A549 (cell line): ENCODE results near the gene RAPSN. TPM values are rescaled to one million over a fixed set of nuclear protein-coding genes. Genes with fewer than 3 reads are reported as not detected.

Experiments used
- ATAC-seq, 2 experiments: fragments of 200-7000 bp in 1 of 2; fragments of >200 bp in 1 of 2; cut with Nextera tagmentation in 1 of 2; cut with Tn5 transposase in 1 of 2; 3 replicates each; pipeline versions ENCODE4 v1.8.0 to v1.9.1; 2018 to 2020; ENCODE audit warnings: mild to moderate bottlenecking in 1 of 2, moderate library complexity in 1 of 2
- CTCF ChIA-PET: fragments of 300-600 bp; sonication (Branson Sonifier 250); formaldehyde crosslinking; extraction: SDS; loops from one replicate; lab custom pipeline; 2021; ENCODE audit warnings: antibody characterized with exemption, inconsistent platforms; lab: Yijun Ruan, JAX
- POLR2A ChIA-PET: fragments of 350-600 bp; formaldehyde crosslinking; extraction: SDS; loops from one replicate; lab custom pipeline; 2021; ENCODE audit warnings: antibody characterized with exemption, inconsistent platforms; lab: Yijun Ruan, JAX
- DNase-seq, 2 experiments: peaks; one replicate each; pipeline versions ENCODE4 v3.0.0 to v3.0.0-alpha.2; 2011 to 2016; ENCODE audit warnings: low read depth in 1 of 2, low spot score in 1 of 2
- FAIRE-seq: peaks from 2 replicates; lab custom pipeline; 2011; peaks lifted over from hg19 to GRCh38; lab: Jason Lieb, UNC
- H3K27ac ChIP-seq, 2 experiments: fragments of >200 bp; sonication (Bioruptor Twin); formaldehyde crosslinking; 3 replicates each; pipeline ENCODE4 v1.5.1; 2016 to 2017
- H3K4me1 ChIP-seq: fragments of >200 bp; sonication (Bioruptor Twin); formaldehyde crosslinking; 3 replicates; pipeline ENCODE4 v1.6.1; 2016
- H3K4me2 ChIP-seq: fragments of >200 bp; sonication (Bioruptor Twin); formaldehyde crosslinking; 3 replicates; pipeline ENCODE4 v1.6.1; 2016
- H3K4me3 ChIP-seq: fragments of >200 bp; sonication (Bioruptor Twin); formaldehyde crosslinking; 3 replicates; pipeline ENCODE4 v1.5.1; 2016
- H3K9me3 ChIP-seq: fragments of >200 bp; sonication (Bioruptor Twin); formaldehyde crosslinking; 3 replicates; pipeline ENCODE4 v1.6.1; 2016
- ATOH8 ChIP-seq: fragments of 250-450 bp; sonication (Bioruptor Pico); IDR thresholded peaks from 2 replicates; pipeline ENCODE4 v1.5.0; 2020; ENCODE audit warnings: low read depth, mild to moderate bottlenecking, moderate library complexity
- BCL3 ChIP-seq: fragments of >200 bp; sonication (Bioruptor Twin); formaldehyde crosslinking; IDR thresholded peaks from 3 replicates; pipeline ENCODE4 v1.6.1; 2016
- CBX2 ChIP-seq: fragments of 200-600 bp; sonication (generic); IDR thresholded peaks from 2 replicates; pipeline ENCODE4 v1.6.1; 2016; ENCODE audit warnings: low read depth, mild to moderate bottlenecking, borderline replicate concordance
- CBX8 ChIP-seq: fragments of 200-600 bp; sonication (generic); IDR thresholded peaks from 2 replicates; pipeline ENCODE4 v1.6.1; 2016
- CEBPB ChIP-seq, 2 experiments: fragments of >200 bp in 1 of 2; sonication (Bioruptor Twin) in 1 of 2; formaldehyde crosslinking in 1 of 2; IDR thresholded peaks; 2 replicates each; pipeline ENCODE4 v1.6.1; 2012 to 2016
- CHD4 ChIP-seq: fragments of 200-600 bp; sonication (generic); IDR thresholded peaks from 2 replicates; pipeline ENCODE4 v1.6.1; 2016; ENCODE audit warnings: antibody characterized with exemption, mild to moderate bottlenecking, borderline replicate concordance
- E2F6 ChIP-seq: IDR thresholded peaks from 2 replicates; pipeline ENCODE4 v1.6.1; 2012; ENCODE audit warnings: low read depth, borderline replicate concordance
- EHMT2 ChIP-seq: fragments of 200-600 bp; sonication (generic); IDR thresholded peaks from 2 replicates; pipeline ENCODE4 v1.6.1; 2016; ENCODE audit warnings: antibody characterized with exemption, low read depth, mild to moderate bottlenecking, moderate library complexity
- FOSB ChIP-seq: fragments of 250-450 bp; sonication (Bioruptor Pico); IDR thresholded peaks from 2 replicates; pipeline ENCODE4 v1.5.0; 2020; ENCODE audit warnings: mild to moderate bottlenecking, moderate library complexity
- FOXS1 ChIP-seq: fragments of 250-450 bp; sonication (Bioruptor Pico); IDR thresholded peaks from 2 replicates; pipeline ENCODE4 v1.5.0; 2020; ENCODE audit warnings: mild to moderate bottlenecking, moderate library complexity
- HDAC2 ChIP-seq: fragments of 200-600 bp; sonication (generic); IDR thresholded peaks from 2 replicates; pipeline ENCODE4 v1.6.1; 2016
- HES2 ChIP-seq: fragments of >200 bp; sonication (Bioruptor Twin); formaldehyde crosslinking; IDR thresholded peaks from 2 replicates; pipeline ENCODE4 v1.6.1; 2016
- HEYL ChIP-seq: fragments of 250-450 bp; sonication (Bioruptor Pico); IDR thresholded peaks from 2 replicates; pipeline ENCODE4 v1.8.0; 2021; ENCODE audit warnings: mild to moderate bottlenecking, moderate library complexity
- HOXA7 ChIP-seq: fragments of 250-450 bp; sonication (Bioruptor Pico); IDR thresholded peaks from 2 replicates; pipeline ENCODE4 v1.5.0; 2020; ENCODE audit warnings: mild to moderate bottlenecking, moderate library complexity
- HOXB5 ChIP-seq: fragments of 250-450 bp; sonication (Bioruptor Pico); IDR thresholded peaks from 2 replicates; pipeline ENCODE4 v1.5.0; 2020; ENCODE audit warnings: mild to moderate bottlenecking, moderate library complexity
- JUN ChIP-seq, 2 experiments: fragments of >200 bp; sonication (Bioruptor Twin); formaldehyde crosslinking; IDR thresholded peaks; 2 replicates in 1 of 2; 3 replicates in 1 of 2; pipeline ENCODE4 v1.6.1; 2016 to 2017
- JUNB ChIP-seq: fragments of >200 bp; sonication (Bioruptor Twin); formaldehyde crosslinking; IDR thresholded peaks from 2 replicates; pipeline ENCODE4 v1.6.1; 2016
- MAFK ChIP-seq: fragments of 450-650 bp; IDR thresholded peaks from 2 replicates; pipeline ENCODE4 v1.6.1; 2014; ENCODE audit not compliant: partially characterized antibody
- MAZ ChIP-seq: fragments of 150-350 bp; IDR thresholded peaks from 2 replicates; pipeline ENCODE4 v1.6.1; 2014; ENCODE audit warnings: antibody characterized with exemption, low read depth, low read length, borderline replicate concordance
- MYC ChIP-seq: IDR thresholded peaks from 2 replicates; pipeline ENCODE4 v1.6.1; 2012; ENCODE audit warnings: mild to moderate bottlenecking, inconsistent platforms, low read length, improper control_type of control experiment, borderline replicate concordance
- NFE2L2 ChIP-seq: fragments of 150-350 bp; conservative IDR thresholded peaks from 2 replicates; pipeline ENCODE4 v1.6.1; 2014; ENCODE audit warnings: low read length
- NPAS2 ChIP-seq: fragments of 250-450 bp; sonication (Bioruptor Pico); IDR thresholded peaks from 2 replicates; pipeline ENCODE4 v1.8.0; 2022; ENCODE audit warnings: mild to moderate bottlenecking, moderate library complexity, borderline replicate concordance
- NR3C1 ChIP-seq: fragments of >200 bp; sonication (Bioruptor Twin); formaldehyde crosslinking; IDR thresholded peaks from 3 replicates; pipeline ENCODE4 v1.6.1; 2017
- PHF8 ChIP-seq: fragments of 200-600 bp; sonication (generic); IDR thresholded peaks from 2 replicates; pipeline ENCODE4 v1.6.1; 2016; ENCODE audit warnings: low read depth, mild to moderate bottlenecking, antibody characterized with exemption, moderate library complexity, borderline replicate concordance
- POLR2A ChIP-seq: IDR thresholded peaks from 2 replicates; pipeline ENCODE4 v1.6.1; 2012; ENCODE audit warnings: mild to moderate bottlenecking, low read length
- RAD21 ChIP-seq, 2 experiments: fragments of >200 bp in 1 of 2; sonication (Bioruptor Twin) in 1 of 2; formaldehyde crosslinking in 1 of 2; IDR thresholded peaks in 1 of 2; conservative IDR thresholded peaks in 1 of 2; 2 replicates in 1 of 2; 3 replicates in 1 of 2; pipeline ENCODE4 v1.6.1; 2012 to 2018; ENCODE audit warnings: inconsistent platforms in 1 of 2
- RARB ChIP-seq: fragments of 250-450 bp; sonication (Bioruptor Pico); IDR thresholded peaks from 2 replicates; pipeline ENCODE4 v1.8.0; 2021; ENCODE audit warnings: mild to moderate bottlenecking, moderate library complexity
- SMC3 ChIP-seq: fragments of >200 bp; sonication (Bioruptor Twin); formaldehyde crosslinking; IDR thresholded peaks from 3 replicates; pipeline ENCODE4 v1.6.1; 2018; ENCODE audit warnings: inconsistent platforms
- SREBF2 ChIP-seq: fragments of 450-650 bp; IDR thresholded peaks from 2 replicates; pipeline ENCODE4 v1.6.1; 2014; ENCODE audit warnings: mild to moderate bottlenecking, moderate library complexity
- TFCP2L1 ChIP-seq: fragments of 250-450 bp; sonication (Bioruptor Pico); IDR thresholded peaks from 2 replicates; pipeline ENCODE4 v1.5.0; 2021; ENCODE audit warnings: mild to moderate bottlenecking
- ZFP36 ChIP-seq: fragments of 450-650 bp; IDR thresholded peaks from 2 replicates; pipeline ENCODE4 v1.6.1; 2014; ENCODE audit warnings: borderline replicate concordance; ENCODE audit not compliant: partially characterized antibody
- ZSCAN20 ChIP-seq: fragments of 250-450 bp; sonication (Bioruptor Pico); IDR thresholded peaks from 2 replicates; pipeline ENCODE4 v1.8.0; 2022; ENCODE audit warnings: mild to moderate bottlenecking, moderate library complexity
- WGBS: methylation state at CpG from one replicate; pipeline ENCODE4 v1.1.6; 2017; ENCODE audit errors: missing lambda C conversion rate; 5-methylcytosine and 5-hydroxymethylcytosine counted together
- polyA plus RNA-seq, 4 experiments: library from polyadenylated mRNA; depleted of rRNA in 3 of 4; stranded (reverse); fragments of >200 nt; fragmentation: RNase III in 1 of 4; extraction: RNeasy Plus Mini Kit Qiagen cat#74134 plus additional on column Dnase treatment in 1 of 4; gene quantifications; 2 replicates in 3 of 4; 3 replicates in 1 of 4; pipeline ENCODE4 v1.2.3, GENCODE V29; 2011 to 2017
- TF ChIP-seq, protein P1 (sequence below): IDR thresholded peaks from 2 replicates; pipeline ENCODE4 v1.6.1; 2012
- TF ChIP-seq, protein P2 (sequence below): fragments of 450-650 bp; IDR thresholded peaks from 2 replicates; pipeline ENCODE4 v1.6.1; 2014; ENCODE audit warnings: antibody characterized with exemption
- TF ChIP-seq, protein P3 (sequence below): fragments of 250-450 bp; sonication (Bioruptor Pico); IDR thresholded peaks from 2 replicates; pipeline ENCODE4 v1.5.0; 2021; ENCODE audit warnings: mild to moderate bottlenecking, moderate library complexity, borderline replicate concordance

Gene RAPSN
- polyA plus RNA-seq, 2 of the 4 experiments (the other 2 are of a cell fraction): 0.12 to 0.17 TPM

DNA sequence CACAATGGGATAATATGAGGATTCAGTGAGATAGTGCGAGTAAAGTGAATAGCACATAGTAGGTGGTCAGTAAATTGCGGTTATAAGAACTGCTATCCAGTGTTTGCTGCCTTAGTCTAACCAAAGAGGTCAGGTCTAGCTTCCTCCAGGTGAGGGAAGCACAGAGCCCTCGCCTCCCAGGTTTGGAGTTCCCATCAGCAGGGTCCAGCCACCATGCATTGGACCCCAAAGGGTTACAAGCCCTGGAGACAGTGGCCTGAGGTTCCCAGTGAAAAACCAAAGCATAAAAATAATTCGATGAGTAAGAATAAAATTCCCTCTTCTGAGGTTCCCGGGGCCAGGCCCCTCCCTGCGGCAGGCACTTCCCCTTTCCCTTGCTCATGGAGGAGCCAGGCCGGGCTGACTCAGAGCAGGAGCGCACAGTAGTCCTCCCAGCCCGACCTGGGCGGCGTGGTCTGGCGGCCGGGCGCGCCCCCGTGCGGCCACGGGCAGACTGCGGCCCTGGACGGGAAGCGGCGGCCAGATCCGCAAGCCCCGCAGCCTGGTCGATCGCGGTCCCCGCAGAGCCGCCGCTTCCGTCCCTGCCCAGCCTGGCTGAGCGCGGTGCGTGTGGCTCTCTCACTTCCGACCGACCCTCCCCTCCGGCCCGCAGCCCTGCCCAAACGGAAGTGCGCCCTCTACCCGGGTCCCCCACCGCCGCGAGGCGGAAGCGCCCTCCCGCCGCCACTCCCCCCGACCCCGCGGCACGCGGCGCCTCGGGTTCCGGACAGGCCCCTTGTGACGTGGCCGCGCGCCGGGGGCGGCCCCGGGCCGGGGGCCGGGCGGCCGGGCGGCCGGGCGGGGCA, 41.0 kb downstream of the RAPSN start, which contains the start of gene SLC39A13:
TSS of gene SLC39A13 (plus strand) at position 845 of the 845 bp plus-strand sequence. CDS start 1,505 bp downstream, outside the sequence.
- Histone ChIP-seq H3K9me3 (no peaks in the 10 kb centered on the region), H3K27ac (peak within 1 kb of the TSS; percentile 89 to 93), H3K4me2 (peak within 1 kb of the TSS; percentile 94), H3K4me1 (peaks cover 19% of the 10 kb centered on the region), H3K4me3 (peak within 1 kb of the TSS; percentile 92)
- CTCF ChIA-PET: interaction anchor here (0.7 to 8.0 kb wide), 15 partner anchors 9 to 225 kb away, joined by 3 to 96 read pairs (median 4); partner anchors contain the start of gene PSMC3
- DNase-seq (peak; percentile 96 to 97), ATAC-seq (peak; percentile 87 to 93), FAIRE-seq (no peak)
- 7% methylated on average over 15 of the region's 70 CpGs for WGBS
- POLR2A ChIA-PET: interaction anchor here (0.6 to 1.0 kb wide), 5 partner anchors 10 to 1135 kb away, joined by 3 read pairs; partner anchors contain the start of gene PSMC3
- TF ChIP-seq NPAS2 (CRISPR knock-in tag) (no peak), EHMT2 (no peak), CEBPB (IDR thresholded peaks at IDR 0.05) (no peak; a peak in 1 of 4 replicates), NR3C1 (no peak), JUNB (no peak), HES2 (no peak), RARB (no peak), FOXS1 (CRISPR knock-in tag) (no peak), POLR2A (peak; percentile 87), JUN (IDR thresholded peaks at IDR 0.05) (peak; percentile 85 to 97), HOXA7 (0 out of 2 replicates have a peak, but pooled peaks have one; percentile 53), PHF8 (peak; percentile 91; the same call in 1 of the 2 replicates), SREBF2 (no peak), RAD21 (conservative IDR thresholded peaks at IDR 0.05 in 1 of 2, IDR thresholded peaks at IDR 0.05 in 1 of 2) (peak; percentile 63 to 84), ZFP36 (no peak), MYC (peak; percentile 85), TFCP2L1 (CRISPR knock-in tag) (no peak), E2F6 (0 out of 2 replicates have a peak, but pooled peaks have one; percentile 47), CBX2 (no peak), ATOH8 (CRISPR knock-in tag) (no peak), CBX8 (no peak), MAFK (peak; percentile 40), MAZ (peak; percentile 65; the same call in 1 of the 2 replicates), HDAC2 (no peak), HOXB5 (no peak), NFE2L2 (0 out of 2 replicates have a peak, but pooled peaks have one; percentile 1), FOSB (CRISPR knock-in tag) (no peak), SMC3 (peak; percentile 68), BCL3 (peak; percentile 66; the same call in 2 of the 3 replicates), CHD4 (no peak), ZSCAN20 (CRISPR knock-in tag) (no peak), HEYL (CRISPR knock-in tag) (no peak)
- TF ChIP-seq, protein P1, sequence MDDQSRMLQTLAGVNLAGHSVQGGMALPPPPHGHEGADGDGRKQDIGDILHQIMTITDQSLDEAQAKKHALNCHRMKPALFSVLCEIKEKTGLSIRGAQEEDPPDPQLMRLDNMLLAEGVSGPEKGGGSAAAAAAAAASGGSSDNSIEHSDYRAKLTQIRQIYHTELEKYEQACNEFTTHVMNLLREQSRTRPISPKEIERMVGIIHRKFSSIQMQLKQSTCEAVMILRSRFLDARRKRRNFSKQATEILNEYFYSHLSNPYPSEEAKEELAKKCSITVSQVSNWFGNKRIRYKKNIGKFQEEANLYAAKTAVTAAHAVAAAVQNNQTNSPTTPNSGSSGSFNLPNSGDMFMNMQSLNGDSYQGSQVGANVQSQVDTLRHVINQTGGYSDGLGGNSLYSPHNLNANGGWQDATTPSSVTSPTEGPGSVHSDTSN: no peak
- TF ChIP-seq, protein P2, sequence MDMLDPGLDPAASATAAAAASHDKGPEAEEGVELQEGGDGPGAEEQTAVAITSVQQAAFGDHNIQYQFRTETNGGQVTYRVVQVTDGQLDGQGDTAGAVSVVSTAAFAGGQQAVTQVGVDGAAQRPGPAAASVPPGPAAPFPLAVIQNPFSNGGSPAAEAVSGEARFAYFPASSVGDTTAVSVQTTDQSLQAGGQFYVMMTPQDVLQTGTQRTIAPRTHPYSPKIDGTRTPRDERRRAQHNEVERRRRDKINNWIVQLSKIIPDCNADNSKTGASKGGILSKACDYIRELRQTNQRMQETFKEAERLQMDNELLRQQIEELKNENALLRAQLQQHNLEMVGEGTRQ: no peak
- TF ChIP-seq, protein P3, sequence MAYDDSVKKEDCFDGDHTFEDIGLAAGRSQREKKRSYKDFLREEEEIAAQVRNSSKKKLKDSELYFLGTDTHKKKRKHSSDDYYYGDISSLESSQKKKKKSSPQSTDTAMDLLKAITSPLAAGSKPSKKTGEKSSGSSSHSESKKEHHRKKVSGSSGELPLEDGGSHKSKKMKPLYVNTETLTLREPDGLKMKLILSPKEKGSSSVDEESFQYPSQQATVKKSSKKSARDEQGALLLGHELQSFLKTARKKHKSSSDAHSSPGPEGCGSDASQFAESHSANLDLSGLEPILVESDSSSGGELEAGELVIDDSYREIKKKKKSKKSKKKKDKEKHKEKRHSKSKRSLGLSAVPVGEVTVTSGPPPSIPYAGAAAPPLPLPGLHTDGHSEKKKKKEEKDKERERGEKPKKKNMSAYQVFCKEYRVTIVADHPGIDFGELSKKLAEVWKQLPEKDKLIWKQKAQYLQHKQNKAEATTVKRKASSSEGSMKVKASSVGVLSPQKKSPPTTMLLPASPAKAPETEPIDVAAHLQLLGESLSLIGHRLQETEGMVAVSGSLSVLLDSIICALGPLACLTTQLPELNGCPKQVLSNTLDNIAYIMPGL (CRISPR knock-in tag): no peak
